Measurements from ENCODE around the gene TTYH3. TPM values are rescaled to one million over a fixed set of nuclear protein-coding genes. Genes with fewer than 3 reads are reported as not detected.

TTYH3 gene
- total RNA-seq, 1 experiment from 2014 or later = 122 TPM

GRCh38 chr7:2707481-2707880, 75.7 kb downstream of the TTYH3 start:
- no peaks in the 10 kb centered on the region for H3K23me2 ChIP-seq (ENCODE audit: insufficient read length, low read depth, low read length, poor library complexity, severe bottlenecking)
- peak overlapping the region in 2 of 3 experiments; percentile 62 to 74; a peak in 2 of 7 replicates for H3K27ac Mint-ChIP-seq
- no peak overlapping the region for H3K4ac ChIP-seq (ENCODE audit: low read depth, low read length)
- H3K27me3 ChIP-seq (ENCODE audit: insufficient read depth, low read length) = no peaks in the 10 kb centered on the region
- no peak overlapping the region for H2AK5ac ChIP-seq (ENCODE audit: insufficient read length, low read length)
- H3K9ac ChIP-seq (ENCODE audit: extremely low read depth, insufficient read length, low read length) = no peak overlapping the region
- H3K27ac ChIP-seq (ENCODE audit: insufficient read length, low read depth, low read length) = no peak overlapping the region
- H4K91ac ChIP-seq (ENCODE audit: insufficient read length, low read depth, low read length) = no peak overlapping the region
- TF ChIP-seq CTCF (conservative IDR thresholded peaks at IDR 0.05) = no peak
- no peak overlapping the region for H4K5ac ChIP-seq (ENCODE audit: insufficient read length, low read depth, low read length)
- no peaks in the 10 kb centered on the region for H3K9me3 ChIP-seq (ENCODE audit: control insufficient read depth, low read depth, low read length)
- peaks cover 3 to 5% (median 4%) of the 10 kb centered on the region in 3 experiments; a peak in 5 of 7 replicates for H3K36me3 Mint-ChIP-seq (ENCODE audit: insufficient read depth in 1 of 3, low read depth in 3 of 3)
- DNase-seq = no peak
- no peak overlapping the region for H2BK20ac ChIP-seq (ENCODE audit: low read depth, low read length, poor library complexity, severe bottlenecking)
- H3K4me1 ChIP-seq (ENCODE audit: insufficient read depth, low read length) = no peaks in the 10 kb centered on the region
- no peak overlapping the region for H3T11ph ChIP-seq (ENCODE audit: low read length)
- H2BK120ac ChIP-seq (ENCODE audit: low read depth, low read length, poor library complexity, severe bottlenecking) = no peak overlapping the region
- no peak overlapping the region for H3K23ac ChIP-seq (ENCODE audit: insufficient read length, low read depth, low read length)
- no peak overlapping the region for H2AFZ ChIP-seq (ENCODE audit: low read length)
- no peak overlapping the region for H3K18ac ChIP-seq (ENCODE audit: insufficient read length, low read depth, low read length)
- no peaks in the 10 kb centered on the region for H3K79me2 ChIP-seq (ENCODE audit: insufficient read depth, low read length)
- H3K9me3 Mint-ChIP-seq = no peaks in the 10 kb centered on the region; a peak in 1 of 5 replicates
- no peak overlapping the region for H3K14ac ChIP-seq (ENCODE audit: insufficient read depth, low read length)
- H3K56ac ChIP-seq (ENCODE audit: insufficient read length, low read depth, low read length) = no peak overlapping the region
- H4K8ac ChIP-seq (replicated peaks; ENCODE audit: insufficient read length, low read depth, low read length) = no peak overlapping the region
- H3K79me1 ChIP-seq (ENCODE audit: insufficient read depth, low read depth, low read length, poor library complexity, severe bottlenecking) = no peaks in the 10 kb centered on the region
- peaks cover 17 to 19% of the 10 kb centered on the region in 2 experiments for H3K4me1 Mint-ChIP-seq
- no peak overlapping the region for H2BK15ac ChIP-seq (ENCODE audit: low read depth, low read length)
- H4K20me1 ChIP-seq (ENCODE audit: control insufficient read depth, insufficient read depth, insufficient read length) = no peaks in the 10 kb centered on the region
- no peak overlapping the region for H3K4me2 ChIP-seq (ENCODE audit: insufficient read depth, insufficient read length, low read length)
- no CpG with 5 or more reads among the region's 8 CpGs for WGBS (ENCODE audit: extremely low coverage, insufficient read length, low lambda C conversion rate)
- peaks cover 1% of the 10 kb centered on the region for H3K27me3 Mint-ChIP-seq (ENCODE audit: low read depth)
- H2BK12ac ChIP-seq (ENCODE audit: insufficient read length, low read depth, low read length) = no peak overlapping the region
- no peak overlapping the region for H2BK5ac ChIP-seq (ENCODE audit: insufficient read length, low read length)
- H3K4me3 Mint-ChIP-seq = no peak overlapping the region; a peak in 1 of 5 replicates
